ENCODE data around the gene TPK1. TPM values are rescaled to one million over a fixed set of nuclear protein-coding genes. Genes with fewer than 3 reads are reported as not detected.

Gene TPK1
- total RNA-seq, 3 donors from 2014 or later, result 11.4 to 14.2 (median 13.3) TPM

GRCh38 chr7:144500225-144500624 lies 335.6 kb downstream of the TPK1 start:
- ATAC-seq (no peak), DNase-seq (no peak)
- no peak for TF ChIP-seq CTCF (IDR thresholded peaks at IDR 0.05)
- intact Hi-C loops (cut with DNase I, micrococcal nuclease), result no loop called here
- Histone ChIP-seq H3K36me3 (ENCODE audit: low read depth) (no peaks in the 10 kb centered on the region), H3K4me3 (no peak overlapping the region), H3K4me1 (ENCODE audit: low read depth) (no peaks in the 10 kb centered on the region), H3K9me3 (no peaks in the 10 kb centered on the region)

- Histone ChIP-seq H3K4me1 (ENCODE audit: low read depth) (no peaks in the 10 kb centered on the region), H3K9me3 (peaks cover 3% of the 10 kb centered on the region), H3K4me3 (no peak overlapping the region), H3K36me3 (ENCODE audit: low read depth) (no peaks in the 10 kb centered on the region)
- ATAC-seq (no peak), DNase-seq (no peak)
- TF ChIP-seq CTCF (IDR thresholded peaks at IDR 0.05), result no peak
- intact Hi-C loops (cut with DNase I, micrococcal nuclease), result no loop called here
Observed at GRCh38 chr7:144497282-144497681, 338.6 kb downstream of the TPK1 start.

GRCh38 chr7:144494355-144494754 lies 341.5 kb downstream of the TPK1 start:
- no peak for TF ChIP-seq CTCF (IDR thresholded peaks at IDR 0.05)
- no peaks in the 10 kb centered on the region for H3K4me1 ChIP-seq (ENCODE audit: low read depth)
- DNase-seq (no peak), ATAC-seq (no peak)
- intact Hi-C loops (cut with DNase I, micrococcal nuclease), result no loop called here
- H3K4me3 ChIP-seq, result no peak overlapping the region
- H3K36me3 ChIP-seq (ENCODE audit: low read depth), result no peaks in the 10 kb centered on the region
- peaks cover 3% of the 10 kb centered on the region for H3K9me3 ChIP-seq

GRCh38 chr7:144489504-144489903 lies 346.3 kb downstream of the TPK1 start:
- Histone ChIP-seq H3K4me1 (ENCODE audit: low read depth) (no peaks in the 10 kb centered on the region), H3K9me3 (peaks cover 3% of the 10 kb centered on the region), H3K36me3 (ENCODE audit: low read depth) (no peaks in the 10 kb centered on the region), H3K4me3 (no peak overlapping the region)
- DNase-seq (no peak), ATAC-seq (no peak)
- TF ChIP-seq CTCF (IDR thresholded peaks at IDR 0.05), result no peak
- intact Hi-C loops (cut with DNase I, micrococcal nuclease), result no loop called here

GRCh38 chr7:144488977-144489376 lies 346.9 kb downstream of the TPK1 start:
- TF ChIP-seq CTCF (IDR thresholded peaks at IDR 0.05), result no peak
- intact Hi-C loops (cut with DNase I, micrococcal nuclease), result no loop called here
- ATAC-seq (no peak), DNase-seq (no peak)
- H3K9me3 ChIP-seq, result no peaks in the 10 kb centered on the region
- no peaks in the 10 kb centered on the region for H3K4me1 ChIP-seq (ENCODE audit: low read depth)
- H3K36me3 ChIP-seq (ENCODE audit: low read depth), result no peaks in the 10 kb centered on the region
- no peak overlapping the region for H3K4me3 ChIP-seq

- intact Hi-C loops (cut with DNase I, micrococcal nuclease), result no loop called here
- ATAC-seq (no peak), DNase-seq (no peak)
- no peak overlapping the region for H3K4me3 ChIP-seq
- H3K9me3 ChIP-seq, result no peaks in the 10 kb centered on the region
- TF ChIP-seq CTCF (IDR thresholded peaks at IDR 0.05), result no peak
- H3K36me3 ChIP-seq (ENCODE audit: low read depth), result no peaks in the 10 kb centered on the region
- no peaks in the 10 kb centered on the region for H3K4me1 ChIP-seq (ENCODE audit: low read depth)
Observed at GRCh38 chr7:144487901-144488300, 348.0 kb downstream of the TPK1 start.
